GM19035 (cell line): ENCODE data around the gene ELP4.

Source experiments
- ATAC-seq: cut with Tn5 transposase; IDR thresholded peaks from one replicate; pipeline ENCODE4 v1.9.1; 2021; ENCODE audit not compliant: unreplicated experiment

The ELP4 gene

DNA sequence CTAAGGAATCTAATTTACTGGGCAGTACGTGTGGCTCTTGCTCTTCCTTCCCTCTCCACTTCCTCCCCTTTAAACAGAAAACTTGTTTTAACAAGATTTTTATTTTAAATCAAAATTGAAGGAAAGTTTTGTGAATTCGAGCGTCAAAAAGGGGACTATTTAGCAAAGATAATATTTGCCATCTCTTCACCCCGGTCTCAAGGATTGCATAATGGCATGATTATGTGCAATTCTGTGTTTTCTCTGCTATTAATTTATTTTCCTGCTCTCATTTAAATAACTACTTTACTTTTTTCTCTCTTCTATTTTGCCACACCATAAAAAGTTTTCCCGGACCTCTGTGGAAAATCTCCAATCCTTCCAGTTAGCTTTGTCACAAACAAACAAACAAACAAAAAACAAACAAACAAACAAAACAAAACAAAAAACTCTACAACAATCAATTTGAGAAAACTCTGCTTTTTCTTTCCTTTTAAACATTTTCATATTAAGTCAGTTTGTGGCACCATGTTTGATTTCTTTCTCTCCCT, 311.7 kb downstream of the ELP4 start:
- ATAC-seq = no peak

DNA sequence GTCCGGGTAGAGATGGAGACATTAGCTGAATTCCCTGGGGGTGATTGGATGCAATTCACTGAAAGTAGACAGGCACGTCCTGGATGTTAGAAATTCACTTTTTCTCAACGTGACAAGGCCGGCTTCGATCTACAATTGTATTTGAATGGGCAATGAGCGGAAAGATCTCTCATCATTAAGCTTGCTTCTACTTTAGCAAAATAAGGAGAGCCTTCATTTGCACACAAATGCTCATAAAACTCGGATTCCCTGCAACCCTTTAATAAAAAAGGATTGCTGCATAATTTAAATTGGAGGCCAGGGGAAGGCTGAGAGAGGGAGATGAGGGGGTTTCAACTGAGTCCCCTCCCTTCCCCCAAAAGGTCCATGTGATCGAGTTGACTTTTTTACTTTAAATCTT, 312.2 kb downstream of the ELP4 start:
- ATAC-seq = no peak

DNA sequence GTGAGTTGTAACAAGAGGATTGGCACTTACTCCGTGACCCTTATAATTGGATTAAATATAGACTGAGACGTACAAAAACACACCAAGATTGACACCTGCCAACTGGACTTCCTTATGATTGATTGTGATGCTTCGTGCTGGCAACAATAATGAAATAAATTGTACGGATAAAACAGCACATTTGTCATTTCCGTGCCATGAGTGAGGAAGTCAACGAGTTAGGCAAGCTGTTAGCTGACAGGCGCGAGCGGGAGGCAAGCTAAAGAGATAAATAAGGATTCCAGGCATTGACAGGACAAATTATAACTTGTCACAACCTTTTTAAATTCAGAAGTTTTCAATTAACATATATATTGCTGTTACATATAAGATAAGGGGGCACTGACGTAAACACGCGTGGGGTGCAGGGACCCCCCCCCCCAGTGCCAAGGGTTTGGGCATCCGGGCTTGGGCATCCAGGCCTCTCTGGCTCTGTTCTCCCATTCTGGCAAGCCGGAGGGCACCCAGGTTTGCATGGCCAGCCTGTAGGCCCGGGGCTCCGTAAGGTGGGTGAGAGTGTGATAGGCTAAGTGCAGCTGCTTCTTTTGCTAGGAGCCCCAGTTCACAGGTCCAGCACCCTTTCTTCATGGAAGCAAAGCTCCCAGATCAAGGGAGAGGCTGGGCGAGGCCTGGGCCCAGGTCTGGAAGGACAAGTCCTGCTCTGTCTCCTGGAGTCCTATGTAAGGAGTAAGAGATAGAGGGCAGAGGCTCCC, 312.8 kb downstream of the ELP4 start:
- ATAC-seq = no peak

DNA sequence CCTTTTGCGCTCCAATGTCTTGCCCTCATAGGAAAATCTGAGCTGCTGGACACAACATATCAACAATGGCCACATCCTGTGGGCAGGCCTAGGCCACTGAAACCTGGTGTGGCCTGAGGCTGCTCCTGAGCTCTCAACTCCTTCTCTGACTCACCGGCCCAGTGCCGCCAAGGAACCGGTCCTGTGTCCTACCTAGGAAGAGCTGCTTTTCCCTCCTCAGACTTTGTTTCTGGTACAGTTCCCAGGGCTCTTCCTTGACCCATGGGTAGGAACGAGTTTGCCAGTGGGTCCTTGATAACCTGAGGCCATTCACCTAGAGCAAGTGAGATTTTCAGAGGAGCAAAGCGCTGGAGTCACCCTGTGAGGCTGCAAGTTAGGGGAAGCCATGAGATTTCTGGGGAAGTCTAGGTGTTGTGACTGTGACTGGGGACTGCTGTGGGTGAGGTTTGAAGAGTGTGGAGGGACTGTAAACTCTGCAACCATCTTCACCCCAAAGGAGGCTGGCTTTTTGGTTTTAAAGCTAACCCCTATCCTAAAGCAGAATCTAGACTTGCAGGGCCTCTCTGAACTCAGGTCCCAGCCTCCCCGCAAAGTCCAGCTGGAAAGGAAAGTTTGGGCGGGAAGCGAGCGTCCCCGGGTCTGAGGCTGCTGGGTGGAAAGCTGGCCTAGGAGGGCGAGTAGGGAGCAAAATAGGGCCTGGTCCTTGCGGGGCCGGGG, 313.5 kb downstream of the ELP4 start:
- ATAC-seq = no peak

- ATAC-seq = no peak
Observed at GRCh38 chr11:31823644-31824331, 314.2 kb downstream of the ELP4 start.

DNA sequence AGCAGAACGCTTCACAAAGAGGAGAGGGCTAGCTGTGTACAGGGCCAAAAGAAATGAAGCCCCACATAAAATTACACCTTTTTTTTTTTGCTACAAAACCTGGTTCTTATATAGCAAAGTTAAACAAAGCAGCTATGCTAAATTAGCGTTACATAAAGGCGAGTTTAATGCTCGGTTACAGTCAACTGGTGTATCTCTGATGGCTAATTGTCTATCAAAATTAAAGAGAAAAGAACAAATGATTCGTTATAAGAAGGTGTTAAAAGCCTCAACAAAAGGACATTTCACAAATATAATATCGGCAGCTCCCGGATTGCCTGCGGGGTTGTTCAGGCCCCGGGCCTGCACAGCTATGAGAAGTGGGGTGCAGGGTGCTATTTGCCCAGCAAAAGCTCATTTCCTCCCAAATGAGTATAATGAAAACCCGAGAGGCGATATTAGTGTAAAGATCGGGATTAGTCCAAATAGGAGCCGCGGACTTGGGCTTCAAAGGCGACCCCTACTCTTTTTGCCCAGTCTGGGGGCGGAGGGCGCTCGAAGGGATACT, 314.8 kb downstream of the ELP4 start:
- no peak for ATAC-seq

- ATAC-seq = no peak
Observed at GRCh38 chr11:31824879-31825837, 315.6 kb downstream of the ELP4 start.

DNA sequence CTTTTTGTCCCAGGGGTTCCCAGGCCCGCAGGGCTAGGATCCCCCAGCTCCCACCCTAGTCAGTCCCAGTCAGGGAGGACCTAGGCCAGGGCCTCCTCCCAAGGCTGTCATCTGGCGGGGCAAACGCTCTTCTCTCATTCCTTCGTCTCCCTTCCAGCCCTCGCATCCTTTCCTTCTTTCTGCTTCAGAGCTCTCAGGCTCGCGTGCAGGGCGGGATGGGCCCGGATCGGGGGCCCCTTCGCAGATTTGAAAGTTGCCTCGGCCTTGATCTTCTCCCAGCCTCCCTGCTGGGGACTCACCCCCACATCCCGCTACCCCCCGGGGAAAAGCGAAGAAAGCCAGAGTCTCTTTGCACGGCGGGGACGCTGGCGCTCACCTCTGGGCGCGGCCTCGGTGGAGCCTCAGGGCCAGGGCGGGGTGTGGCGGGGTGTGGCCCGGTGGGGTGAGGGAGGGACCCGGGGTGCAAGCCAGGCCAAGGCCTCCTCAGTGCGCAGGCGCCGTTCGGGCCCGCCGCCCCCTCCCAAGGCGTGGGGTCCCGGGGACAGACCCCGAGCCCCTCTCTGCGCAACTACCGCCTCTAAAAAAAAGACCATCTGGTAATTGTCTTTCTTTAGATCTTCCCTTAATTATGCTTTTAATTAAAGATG, 316.4 kb downstream of the ELP4 start:
- no peak for ATAC-seq

GRCh38 chr11:31826536-31827438, 317.2 kb downstream of the ELP4 start:
- ATAC-seq = no peak

GRCh38 chr11:31827455-31828206, 318.1 kb downstream of the ELP4 start:
- ATAC-seq = no peak

DNA sequence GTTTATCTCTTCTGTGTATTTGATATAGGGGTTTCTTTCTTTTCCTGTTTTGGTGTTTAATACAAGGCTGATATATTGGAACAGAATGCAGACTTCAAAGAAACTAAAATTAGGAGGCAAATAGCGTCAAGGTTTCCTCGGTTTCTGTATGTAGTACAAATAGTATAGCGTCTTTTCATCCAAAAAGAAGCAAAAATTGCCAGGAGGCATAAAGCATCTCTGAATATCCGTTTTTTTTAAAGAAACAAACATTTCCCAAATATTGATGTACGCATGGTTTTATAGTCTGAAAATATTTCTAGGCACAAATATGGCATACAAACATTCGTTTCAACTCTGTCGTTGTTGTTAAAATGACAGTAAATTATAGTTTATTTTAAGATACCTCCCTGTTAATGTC, 318.6 kb downstream of the ELP4 start:
- ATAC-seq = no peak

DNA sequence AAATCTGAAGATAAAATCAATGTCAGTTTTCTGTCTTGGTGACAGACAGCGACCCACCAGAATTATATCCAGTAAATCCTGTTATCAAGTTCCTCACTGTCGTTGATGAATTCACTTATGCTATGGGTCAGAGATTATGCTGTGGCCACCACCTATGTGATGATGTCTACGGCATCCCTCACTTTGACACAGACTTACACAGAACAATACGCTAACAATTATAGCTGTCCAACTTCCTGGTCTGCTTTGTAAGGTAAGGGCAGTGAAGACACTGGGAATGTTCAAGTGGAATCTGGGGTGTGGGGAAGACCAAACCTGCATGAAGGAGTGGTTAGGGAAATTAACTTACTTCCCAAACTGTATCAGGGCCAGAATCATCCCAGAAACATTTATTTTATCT, 320.8 kb downstream of the ELP4 start:
- no peak for ATAC-seq

GRCh38 chr11:31834237-31834636, 324.7 kb downstream of the ELP4 start:
- ATAC-seq = no peak
